ENCODE results near the gene ELOB.

ELOB gene

GRCh38 chr16:2810651-2811050 is 33.6 kb upstream of the ELOB start:
- TF ChIP-seq, protein P1, sequence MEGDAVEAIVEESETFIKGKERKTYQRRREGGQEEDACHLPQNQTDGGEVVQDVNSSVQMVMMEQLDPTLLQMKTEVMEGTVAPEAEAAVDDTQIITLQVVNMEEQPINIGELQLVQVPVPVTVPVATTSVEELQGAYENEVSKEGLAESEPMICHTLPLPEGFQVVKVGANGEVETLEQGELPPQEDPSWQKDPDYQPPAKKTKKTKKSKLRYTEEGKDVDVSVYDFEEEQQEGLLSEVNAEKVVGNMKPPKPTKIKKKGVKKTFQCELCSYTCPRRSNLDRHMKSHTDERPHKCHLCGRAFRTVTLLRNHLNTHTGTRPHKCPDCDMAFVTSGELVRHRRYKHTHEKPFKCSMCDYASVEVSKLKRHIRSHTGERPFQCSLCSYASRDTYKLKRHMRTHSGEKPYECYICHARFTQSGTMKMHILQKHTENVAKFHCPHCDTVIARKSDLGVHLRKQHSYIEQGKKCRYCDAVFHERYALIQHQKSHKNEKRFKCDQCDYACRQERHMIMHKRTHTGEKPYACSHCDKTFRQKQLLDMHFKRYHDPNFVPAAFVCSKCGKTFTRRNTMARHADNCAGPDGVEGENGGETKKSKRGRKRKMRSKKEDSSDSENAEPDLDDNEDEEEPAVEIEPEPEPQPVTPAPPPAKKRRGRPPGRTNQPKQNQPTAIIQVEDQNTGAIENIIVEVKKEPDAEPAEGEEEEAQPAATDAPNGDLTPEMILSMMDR (IDR thresholded peaks at IDR 0.05; ENCODE audit: insufficient read depth, missing control alignments): no peak
- FAIRE-seq (no peak), DNase-seq (ENCODE audit: insufficient read length, low spot score) (no peak)

- TF ChIP-seq, protein P1 (IDR thresholded peaks at IDR 0.05; ENCODE audit: insufficient read depth, missing control alignments): no peak
- FAIRE-seq: no peak
- no peak for DNase-seq (ENCODE audit: insufficient read length, low spot score)
Observed at GRCh38 chr16:2809149-2809760, 32.2 kb upstream of the ELOB start.

DNA sequence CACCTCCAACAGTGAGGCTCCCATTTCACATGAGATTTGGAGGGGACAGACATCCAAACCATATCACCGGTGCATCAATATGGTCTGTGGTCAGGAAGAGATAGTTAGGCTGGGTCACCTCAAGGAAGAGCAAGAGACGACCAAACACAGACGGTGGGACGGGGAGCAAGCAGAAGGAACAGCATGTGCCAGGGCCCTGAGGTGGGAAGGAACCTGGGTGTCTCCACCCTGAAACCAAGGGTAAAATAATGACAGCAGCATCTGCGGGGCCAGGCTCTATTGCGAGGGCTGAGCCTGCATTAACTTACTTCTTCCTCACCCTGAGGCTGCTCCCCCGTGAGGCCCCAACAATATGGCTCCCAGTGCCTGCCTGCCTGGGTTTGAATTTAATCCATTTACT is 31.1 kb upstream of the ELOB start:
- FAIRE-seq (no peak), DNase-seq (ENCODE audit: insufficient read length, low spot score) (no peak)
- TF ChIP-seq, protein P1 (IDR thresholded peaks at IDR 0.05; ENCODE audit: insufficient read depth, missing control alignments): no peak

- TF ChIP-seq, protein P1 (IDR thresholded peaks at IDR 0.05; ENCODE audit: insufficient read depth, missing control alignments): no peak
- DNase-seq (ENCODE audit: insufficient read length, low spot score): no peak
- no peak for FAIRE-seq
Observed at GRCh38 chr16:2806286-2806685, 29.2 kb upstream of the ELOB start.

GRCh38 chr16:2804728-2805127 is 27.6 kb upstream of the ELOB start:
- FAIRE-seq (no peak), DNase-seq (ENCODE audit: insufficient read length, low spot score) (no peak)
- TF ChIP-seq, protein P1 (IDR thresholded peaks at IDR 0.05; ENCODE audit: insufficient read depth, missing control alignments): no peak

DNA sequence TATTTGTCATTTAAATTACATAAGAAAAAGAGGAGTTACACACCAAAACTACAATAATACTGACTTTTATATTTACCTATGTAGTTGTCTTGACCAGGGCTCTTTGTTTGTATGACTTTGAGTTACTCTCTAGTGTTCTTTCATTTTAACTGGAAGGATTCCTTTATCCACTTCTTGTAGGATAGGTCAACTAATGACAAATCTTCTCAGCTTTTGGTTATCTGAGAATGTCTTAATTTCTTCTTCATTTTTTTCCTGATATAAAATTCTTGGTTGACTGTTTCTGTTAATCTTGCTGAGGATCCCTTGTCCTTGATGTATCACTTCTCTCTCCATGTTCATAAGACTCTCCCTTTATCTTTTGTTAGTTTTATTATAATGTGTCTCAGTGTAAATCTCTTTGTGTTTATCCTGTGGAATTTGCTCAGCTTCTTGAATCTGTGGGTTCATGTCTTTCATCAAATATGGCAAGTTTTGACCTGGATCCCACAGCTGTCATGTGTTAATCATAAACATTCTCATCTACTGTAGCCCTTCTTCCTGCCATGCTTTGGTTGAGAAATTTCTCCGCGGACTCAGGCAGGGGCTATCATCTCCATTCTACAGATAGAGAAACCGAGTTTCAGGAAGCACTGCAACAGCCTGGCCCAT is 26.6 kb upstream of the ELOB start:
- FAIRE-seq: no peak
- DNase-seq (ENCODE audit: insufficient read length, low spot score): no peak
- TF ChIP-seq, protein P1 (IDR thresholded peaks at IDR 0.05; ENCODE audit: insufficient read depth, missing control alignments): no peak

DNA sequence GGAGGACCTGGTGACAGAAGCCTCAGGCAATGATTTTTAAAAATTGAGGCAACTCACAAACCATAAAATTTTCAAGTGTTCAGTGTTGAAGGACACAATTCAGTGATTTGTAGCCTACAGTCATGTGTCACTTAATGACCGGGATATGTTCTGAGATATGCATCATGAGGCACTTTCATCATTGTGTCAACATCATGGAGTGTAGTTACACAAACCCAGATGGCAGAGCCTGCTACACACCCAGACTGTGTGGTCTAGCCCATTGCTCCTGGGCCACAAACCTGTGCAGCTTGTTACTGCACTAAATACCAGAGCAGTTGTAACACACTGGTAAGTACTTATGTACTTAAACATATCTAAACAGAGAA is 22.8 kb upstream of the ELOB start:
- TF ChIP-seq, protein P1 (IDR thresholded peaks at IDR 0.05; ENCODE audit: insufficient read depth, missing control alignments): no peak
- no peak for DNase-seq (ENCODE audit: insufficient read length, low spot score)
- no peak for FAIRE-seq
